BLaER1 (cell line): Measurements from ENCODE around the gene ERO1B.

Experiments
- H3K27ac ChIP-seq: shearing (Covaris generic); formaldehyde crosslinking; 2 replicates; pipeline ENCODE4 v1.8.1; 2022
- H3K27me3 ChIP-seq: shearing (Covaris generic); formaldehyde crosslinking; 2 replicates; pipeline ENCODE4 v1.8.1; 2022
- H3K36me3 ChIP-seq: shearing (Covaris generic); formaldehyde crosslinking; 2 replicates; pipeline ENCODE4 v1.8.1; 2022
- H3K4me1 ChIP-seq: shearing (Covaris generic); formaldehyde crosslinking; 2 replicates; pipeline ENCODE4 v1.8.1; 2022
- H3K4me2 ChIP-seq: shearing (Covaris generic); formaldehyde crosslinking; 2 replicates; pipeline ENCODE4 v1.8.1; 2022
- H3K4me3 ChIP-seq: shearing (Covaris generic); formaldehyde crosslinking; 2 replicates; pipeline ENCODE4 v1.8.1; 2022
- H3K9ac ChIP-seq: shearing (Covaris generic); formaldehyde crosslinking; 2 replicates; pipeline ENCODE4 v1.8.1; 2022
- H3K9me3 ChIP-seq: shearing (Covaris generic); formaldehyde crosslinking; 2 replicates; pipeline ENCODE4 v1.8.1; 2022
- H4K20me1 ChIP-seq: shearing (Covaris generic); formaldehyde crosslinking; 2 replicates; pipeline ENCODE4 v1.8.1; 2022
- Cebpa-rat ChIP-seq: shearing (Covaris generic); IDR thresholded peaks from 2 replicates; pipeline ENCODE4 v1.8.1; 2022

ERO1B gene

DNA sequence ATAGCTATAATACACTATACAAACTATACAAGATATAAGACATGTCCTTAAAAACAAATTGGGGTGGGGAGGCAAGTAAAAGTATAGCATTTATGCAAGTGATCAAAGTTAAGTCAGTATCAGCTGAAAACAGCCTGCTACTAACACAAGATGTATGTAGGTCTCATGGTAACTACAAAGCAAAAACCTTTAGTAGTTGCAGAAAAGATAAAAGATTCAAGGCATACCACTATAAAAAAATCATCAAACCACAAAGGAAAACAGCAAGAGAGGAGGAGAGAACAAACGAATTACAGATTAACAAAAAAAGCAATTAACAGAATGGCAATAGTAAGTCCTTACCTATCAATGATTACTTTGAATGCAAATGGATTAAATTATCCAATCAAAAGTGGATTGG, 22.7 kb downstream of the ERO1B start:
- no peaks in the 10 kb centered on the region for H3K27me3 ChIP-seq
- peaks cover 68% of the 10 kb centered on the region for H3K9me3 ChIP-seq
- no peaks in the 10 kb centered on the region for H3K4me1 ChIP-seq
- no peak overlapping the region for H3K27ac ChIP-seq
- no peak overlapping the region for H3K9ac ChIP-seq
- peaks cover 96% of the 10 kb centered on the region for H3K36me3 ChIP-seq
- no peak overlapping the region for H3K4me2 ChIP-seq
- H4K20me1 ChIP-seq = peaks cover 23% of the 10 kb centered on the region
- no peak for TF ChIP-seq Cebpa-rat
- no peak overlapping the region for H3K4me3 ChIP-seq

DNA sequence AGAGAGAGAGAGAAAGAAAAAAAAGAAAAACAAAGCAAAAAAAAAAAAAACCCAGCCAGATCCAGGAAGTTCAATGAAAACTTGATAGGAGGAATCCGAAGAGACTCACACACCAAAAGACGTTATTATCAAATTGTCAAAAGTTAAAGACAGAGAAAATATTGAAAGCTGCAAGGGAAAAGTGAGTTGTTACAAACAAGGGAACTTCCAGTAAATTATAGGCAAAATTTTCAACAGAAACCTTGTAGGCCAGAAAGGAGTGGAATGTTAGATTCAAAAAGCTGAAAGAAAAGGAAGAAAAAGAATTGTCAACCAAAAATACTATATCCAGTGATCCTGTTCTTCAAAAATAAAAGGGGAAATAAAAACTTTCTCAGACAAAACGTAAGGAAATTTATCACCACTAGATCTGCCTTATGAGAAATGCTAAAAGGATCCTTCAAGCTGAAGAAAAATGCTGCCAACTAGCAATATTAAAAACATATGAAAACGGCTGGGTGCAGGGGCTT, 23.6 kb downstream of the ERO1B start:
- H3K9me3 ChIP-seq = peaks cover 61% of the 10 kb centered on the region
- no peaks in the 10 kb centered on the region for H3K4me1 ChIP-seq
- H3K27ac ChIP-seq = no peak overlapping the region
- peaks cover 30% of the 10 kb centered on the region for H4K20me1 ChIP-seq
- no peak overlapping the region for H3K9ac ChIP-seq
- no peak for TF ChIP-seq Cebpa-rat
- H3K27me3 ChIP-seq = no peaks in the 10 kb centered on the region
- H3K4me3 ChIP-seq = no peak overlapping the region
- H3K36me3 ChIP-seq = peaks cover 96% of the 10 kb centered on the region
- no peak overlapping the region for H3K4me2 ChIP-seq

DNA sequence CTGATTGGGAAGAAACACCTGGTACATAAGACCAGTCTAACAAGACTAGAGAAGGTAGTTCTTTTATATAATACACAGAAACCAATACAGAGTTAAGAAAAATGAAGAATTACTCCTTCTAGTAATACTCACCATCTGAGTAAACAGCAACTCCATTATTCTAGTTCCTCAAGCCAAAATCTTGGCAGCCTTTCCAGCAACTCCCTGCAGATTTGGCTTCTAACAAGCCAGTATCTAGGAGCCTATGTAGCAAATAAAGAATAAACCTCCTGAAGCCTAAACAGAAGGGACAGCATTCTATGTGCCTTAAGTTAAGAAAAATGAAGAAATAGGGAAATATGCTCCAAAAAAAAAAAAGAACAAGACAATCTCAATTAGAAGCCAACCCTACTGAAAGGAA, 24.5 kb downstream of the ERO1B start:
- TF ChIP-seq Cebpa-rat = no peak
- peaks cover 30% of the 10 kb centered on the region for H4K20me1 ChIP-seq
- H3K27me3 ChIP-seq = no peaks in the 10 kb centered on the region
- no peak overlapping the region for H3K4me2 ChIP-seq
- no peak overlapping the region for H3K9ac ChIP-seq
- peaks cover 91% of the 10 kb centered on the region for H3K36me3 ChIP-seq
- no peak overlapping the region for H3K4me3 ChIP-seq
- H3K27ac ChIP-seq = no peak overlapping the region
- no peaks in the 10 kb centered on the region for H3K4me1 ChIP-seq
- peaks cover 51% of the 10 kb centered on the region for H3K9me3 ChIP-seq

DNA sequence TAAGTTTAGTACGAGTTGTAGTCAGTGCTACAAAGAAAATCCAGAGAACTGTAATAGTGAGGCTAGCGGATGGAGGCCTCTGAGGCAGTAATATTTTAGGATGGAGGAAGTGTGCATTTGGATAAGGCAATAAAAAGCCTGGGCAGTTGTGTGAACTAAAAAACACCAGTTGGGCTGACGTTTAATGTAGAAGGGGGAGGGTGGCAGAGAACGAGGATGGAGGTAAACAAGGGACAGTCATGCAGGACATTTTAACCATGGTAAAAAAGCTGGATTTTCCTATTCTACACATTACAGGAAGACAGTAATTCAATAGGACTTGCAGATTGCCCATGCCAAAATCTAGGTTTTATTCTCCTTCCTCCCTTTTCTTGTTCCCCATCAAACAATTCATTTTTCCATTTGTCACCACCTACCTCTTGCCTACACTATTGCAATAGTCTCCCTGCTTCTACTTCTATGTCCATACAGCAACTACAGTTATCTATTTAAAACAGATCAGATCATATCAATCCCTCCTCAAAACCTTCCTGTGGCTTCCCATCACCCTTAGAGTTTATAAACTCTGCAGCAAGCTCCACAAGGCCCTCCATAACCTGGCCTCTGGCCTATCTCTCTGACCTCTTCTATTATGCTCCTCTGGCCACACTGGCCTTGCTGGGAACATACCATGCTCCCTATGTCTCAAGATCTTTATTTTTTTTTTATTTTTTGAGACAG, 27.7 kb downstream of the ERO1B start:
- H3K36me3 ChIP-seq = peaks cover 77% of the 10 kb centered on the region
- no peak for TF ChIP-seq Cebpa-rat
- H3K4me1 ChIP-seq = no peaks in the 10 kb centered on the region
- H3K27me3 ChIP-seq = no peaks in the 10 kb centered on the region
- H3K4me2 ChIP-seq = no peak overlapping the region
- H4K20me1 ChIP-seq = peaks cover 30% of the 10 kb centered on the region
- H3K27ac ChIP-seq = no peak overlapping the region
- no peak overlapping the region for H3K4me3 ChIP-seq
- H3K9ac ChIP-seq = no peak overlapping the region
- peaks cover 23% of the 10 kb centered on the region for H3K9me3 ChIP-seq

DNA sequence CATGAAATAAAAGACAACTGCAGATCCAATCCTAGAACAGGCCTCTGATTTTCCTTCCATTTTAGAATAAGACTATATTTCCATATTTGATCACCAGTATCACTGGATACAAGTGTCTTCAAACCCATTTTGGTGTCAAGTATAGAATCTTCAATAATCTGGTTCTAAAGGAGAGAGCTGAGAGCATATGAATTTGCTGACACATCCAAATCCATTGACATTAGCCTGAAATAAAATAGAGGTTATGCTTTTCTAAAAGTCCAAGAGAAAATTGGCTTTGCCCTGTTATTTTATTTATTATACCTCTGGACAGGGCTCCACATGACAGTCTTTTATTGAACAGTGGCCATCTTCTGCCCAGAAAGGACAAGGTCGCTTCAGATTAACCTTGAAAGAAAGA, 28.6 kb downstream of the ERO1B start:
- H3K4me2 ChIP-seq = no peak overlapping the region
- H3K9ac ChIP-seq = no peak overlapping the region
- no peaks in the 10 kb centered on the region for H3K4me1 ChIP-seq
- no peaks in the 10 kb centered on the region for H3K27me3 ChIP-seq
- TF ChIP-seq Cebpa-rat = no peak
- no peak overlapping the region for H3K4me3 ChIP-seq
- peaks cover 14% of the 10 kb centered on the region for H3K9me3 ChIP-seq
- H3K36me3 ChIP-seq = peaks cover 72% of the 10 kb centered on the region
- peaks cover 30% of the 10 kb centered on the region for H4K20me1 ChIP-seq
- H3K27ac ChIP-seq = no peak overlapping the region

DNA sequence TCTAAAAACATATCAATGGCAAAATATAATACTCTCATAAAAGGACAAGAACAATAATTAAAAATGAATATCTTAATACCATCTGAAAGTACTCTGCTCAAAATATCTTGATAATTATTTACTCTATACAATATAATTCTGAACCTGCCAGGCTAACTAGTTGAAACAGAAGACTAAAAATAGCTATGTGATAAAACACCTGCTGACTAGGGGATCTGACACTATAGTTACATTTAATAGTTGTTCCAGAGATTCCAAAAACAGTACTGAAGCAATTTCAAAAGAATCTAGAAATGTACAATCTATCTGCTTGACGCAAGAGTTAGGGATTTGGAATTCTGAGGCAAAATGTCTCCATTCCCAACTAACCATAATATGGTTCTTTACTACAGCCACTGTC, 30.2 kb downstream of the ERO1B start:
- Histone ChIP-seq H4K20me1 (peaks cover 23% of the 10 kb centered on the region), H3K9me3 (no peaks in the 10 kb centered on the region)
- no peak for TF ChIP-seq Cebpa-rat

DNA sequence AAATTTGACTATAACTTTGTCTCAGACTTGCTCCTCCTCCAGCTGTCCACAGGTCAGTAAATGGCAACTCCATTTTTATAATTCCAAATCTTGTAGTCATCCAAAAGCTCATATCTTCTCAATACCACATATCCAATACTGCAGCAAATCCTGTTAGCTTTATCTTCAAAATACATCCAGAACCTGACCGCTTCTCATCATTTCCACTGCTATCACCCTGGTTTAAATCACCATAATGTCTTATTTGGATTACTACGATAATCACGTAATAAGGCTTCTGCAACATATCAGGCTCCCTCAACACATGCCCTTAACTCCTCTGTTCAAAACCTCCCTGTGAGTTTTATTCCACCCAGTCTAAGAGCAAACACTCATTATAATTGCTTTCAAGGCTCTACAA, 34.5 kb downstream of the ERO1B start:
- H3K27ac ChIP-seq = no peak overlapping the region
- no peaks in the 10 kb centered on the region for H3K4me1 ChIP-seq
- peaks cover 51% of the 10 kb centered on the region for H3K36me3 ChIP-seq
- H4K20me1 ChIP-seq = no peaks in the 10 kb centered on the region
- no peaks in the 10 kb centered on the region for H3K27me3 ChIP-seq
- H3K9me3 ChIP-seq = no peaks in the 10 kb centered on the region
- no peak overlapping the region for H3K4me2 ChIP-seq
- TF ChIP-seq Cebpa-rat = no peak
- no peak overlapping the region for H3K9ac ChIP-seq
- H3K4me3 ChIP-seq = no peak overlapping the region

More for the DNA sequence above, 30.2 kb downstream of the ERO1B start:
- Histone ChIP-seq H3K4me1 (no peaks in the 10 kb centered on the region), H3K27ac (no peak overlapping the region), H3K36me3 (peaks cover 70% of the 10 kb centered on the region), H3K27me3 (no peaks in the 10 kb centered on the region), H3K9ac (no peak overlapping the region), H3K4me2 (no peak overlapping the region), H3K4me3 (no peak overlapping the region)

DNA sequence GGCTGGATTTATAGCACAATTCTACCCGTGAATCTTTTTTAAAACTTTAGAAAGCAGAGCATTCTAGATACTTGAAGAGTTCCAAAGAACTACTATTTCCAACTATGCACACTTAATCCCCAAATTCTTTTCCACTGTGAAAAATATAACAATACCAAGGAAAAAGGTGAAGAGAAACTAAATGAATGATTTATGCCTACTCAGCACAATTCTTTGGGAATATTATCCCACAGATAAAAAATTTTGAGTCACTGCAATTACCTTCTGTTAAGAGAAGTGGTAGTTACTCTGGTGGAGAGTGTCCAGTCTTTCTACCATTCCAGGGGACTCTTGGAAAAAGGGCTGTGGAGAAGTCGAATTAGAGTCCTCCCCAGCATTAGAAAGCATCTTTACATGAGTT, 39.2 kb downstream of the ERO1B start:
- H3K27ac ChIP-seq = no peak overlapping the region
- H3K4me2 ChIP-seq = no peak overlapping the region
- H3K4me3 ChIP-seq = no peak overlapping the region
- no peak overlapping the region for H3K9ac ChIP-seq
- no peaks in the 10 kb centered on the region for H3K27me3 ChIP-seq
- no peak for TF ChIP-seq Cebpa-rat
- H3K4me1 ChIP-seq = no peaks in the 10 kb centered on the region
- no peaks in the 10 kb centered on the region for H4K20me1 ChIP-seq
- H3K9me3 ChIP-seq = no peaks in the 10 kb centered on the region
- peaks cover 62% of the 10 kb centered on the region for H3K36me3 ChIP-seq

DNA sequence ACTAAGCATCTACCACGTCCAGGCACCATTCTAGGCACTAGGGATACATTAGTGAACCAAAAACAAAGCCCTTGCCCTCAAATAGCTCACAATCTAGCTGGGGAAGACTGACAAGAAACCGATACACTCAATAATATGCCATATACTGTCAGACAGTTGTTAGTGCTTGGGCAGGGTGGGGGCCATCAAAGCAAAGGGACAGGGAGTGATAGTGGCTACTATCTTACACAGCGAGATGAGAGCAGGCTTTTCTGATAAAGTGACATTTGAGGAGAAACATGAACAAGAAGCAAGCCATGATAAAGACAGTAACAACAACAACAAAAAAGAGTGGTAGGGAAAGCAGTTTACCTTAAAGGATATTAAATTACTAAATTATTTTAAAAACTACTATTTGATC, 41.1 kb downstream of the ERO1B start:
- Histone ChIP-seq H3K27ac (no peak overlapping the region), H3K4me2 (no peak overlapping the region)
- TF ChIP-seq Cebpa-rat = no peak

DNA sequence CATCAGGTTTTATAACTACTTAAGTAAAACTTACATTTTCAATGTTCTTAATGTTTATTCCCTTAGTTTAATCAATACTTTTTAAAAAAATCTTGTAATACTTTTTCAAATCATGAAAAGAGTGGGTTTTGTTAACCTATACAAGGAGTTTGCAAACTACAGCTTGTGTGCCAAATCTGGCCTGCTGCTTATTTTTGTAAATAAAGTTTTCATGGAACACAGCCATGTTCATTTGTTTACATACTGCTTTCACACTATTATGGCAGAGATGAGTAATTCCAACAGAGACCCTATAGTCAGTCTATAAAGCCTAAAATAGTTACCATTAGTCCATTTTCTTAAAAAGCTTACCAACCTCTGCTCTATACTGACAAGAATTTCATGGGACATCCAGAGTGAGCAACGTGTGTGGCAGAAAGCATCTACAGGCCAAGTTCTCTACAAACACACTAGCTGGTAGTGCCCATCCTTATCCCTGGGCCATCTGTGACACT, 42.6 kb downstream of the ERO1B start:
- no peaks in the 10 kb centered on the region for H3K4me1 ChIP-seq

More for the DNA sequence above, 41.1 kb downstream of the ERO1B start:
- Histone ChIP-seq H3K27me3 (no peaks in the 10 kb centered on the region), H3K36me3 (peaks cover 63% of the 10 kb centered on the region), H3K9me3 (no peaks in the 10 kb centered on the region), H3K4me3 (no peak overlapping the region), H4K20me1 (no peaks in the 10 kb centered on the region), H3K9ac (no peak overlapping the region), H3K4me1 (no peaks in the 10 kb centered on the region)

More for the DNA sequence above, 42.6 kb downstream of the ERO1B start:
- Histone ChIP-seq H3K9ac (no peak overlapping the region), H3K36me3 (peaks cover 71% of the 10 kb centered on the region), H3K27me3 (no peaks in the 10 kb centered on the region), H3K4me3 (no peak overlapping the region), H3K4me2 (no peak overlapping the region), H4K20me1 (no peaks in the 10 kb centered on the region), H3K9me3 (no peaks in the 10 kb centered on the region), H3K27ac (no peak overlapping the region)
- no peak for TF ChIP-seq Cebpa-rat
